ENCODE results near the gene RCN2. TPM values are rescaled to one million over a fixed set of nuclear protein-coding genes. Genes with fewer than 3 reads are reported as not detected.

RCN2 gene
- total RNA-seq, 1 donor = 50.3 TPM

- Histone ChIP-seq H3K4me2 (ENCODE audit: insufficient read depth, low read length) (no peak overlapping the region), H3K79me2 (ENCODE audit: insufficient read depth, low read length) (peaks cover 19% of the 10 kb centered on the region), H3K36me3 (ENCODE audit: insufficient read depth, low read length) (peaks cover 18% of the 10 kb centered on the region), H3K9me3 (ENCODE audit: low read depth, low read length) (no peaks in the 10 kb centered on the region), H4K20me1 (ENCODE audit: insufficient read depth, low read length) (no peaks in the 10 kb centered on the region), H2AFZ (ENCODE audit: low read length) (no peak overlapping the region), H3K27ac (ENCODE audit: low read depth, low read length) (no peak overlapping the region), H3K4me3 (ENCODE audit: insufficient read depth, low read length) (no peak overlapping the region), H3K4me1 (ENCODE audit: insufficient read depth, low read length) (peaks cover 6% of the 10 kb centered on the region), H3K27me3 (ENCODE audit: insufficient read depth, low read length) (no peaks in the 10 kb centered on the region)
- no peak for DNase-seq (ENCODE audit: insufficient read length, low spot score, missing footprints)
- TF ChIP-seq CTCF (IDR thresholded peaks at IDR 0.05; ENCODE audit: extremely low read depth, low read depth, low read length) = no peak
These were observed 5.1 kb downstream of the RCN2 start for GRCh38 chr15:76936671-76937070.

GRCh38 chr15:76938752-76939151, 7.2 kb downstream of the RCN2 start:
- H3K4me3 ChIP-seq (ENCODE audit: insufficient read depth, low read length) = no peak overlapping the region
- no peak overlapping the region for H3K4me2 ChIP-seq (ENCODE audit: insufficient read depth, low read length)
- peak; percentile 35 for DNase-seq (ENCODE audit: insufficient read length, low spot score, missing footprints)
- peaks cover 12% of the 10 kb centered on the region for H3K36me3 ChIP-seq (ENCODE audit: insufficient read depth, low read length)
- H3K79me2 ChIP-seq (ENCODE audit: insufficient read depth, low read length) = peaks cover 2% of the 10 kb centered on the region
- H3K9me3 ChIP-seq (ENCODE audit: low read depth, low read length) = no peaks in the 10 kb centered on the region
- no peaks in the 10 kb centered on the region for H3K27me3 ChIP-seq (ENCODE audit: insufficient read depth, low read length)
- H3K27ac ChIP-seq (ENCODE audit: low read depth, low read length) = no peak overlapping the region
- H2AFZ ChIP-seq (ENCODE audit: low read length) = no peak overlapping the region
- no peaks in the 10 kb centered on the region for H4K20me1 ChIP-seq (ENCODE audit: insufficient read depth, low read length)
- no peak for TF ChIP-seq CTCF (IDR thresholded peaks at IDR 0.05; ENCODE audit: extremely low read depth, low read depth, low read length)
- no peaks in the 10 kb centered on the region for H3K4me1 ChIP-seq (ENCODE audit: insufficient read depth, low read length)

GRCh38 chr15:76939715-76940114, 8.2 kb downstream of the RCN2 start:
- no peak for DNase-seq (ENCODE audit: insufficient read length, low spot score, missing footprints)
- no peaks in the 10 kb centered on the region for H4K20me1 ChIP-seq (ENCODE audit: insufficient read depth, low read length)
- H3K9me3 ChIP-seq (ENCODE audit: low read depth, low read length) = no peaks in the 10 kb centered on the region
- H3K27ac ChIP-seq (ENCODE audit: low read depth, low read length) = no peak overlapping the region
- no peak for TF ChIP-seq CTCF (IDR thresholded peaks at IDR 0.05; ENCODE audit: extremely low read depth, low read depth, low read length)
- H3K27me3 ChIP-seq (ENCODE audit: insufficient read depth, low read length) = no peaks in the 10 kb centered on the region
- peaks cover 12% of the 10 kb centered on the region for H3K36me3 ChIP-seq (ENCODE audit: insufficient read depth, low read length)
- H3K4me3 ChIP-seq (ENCODE audit: insufficient read depth, low read length) = no peak overlapping the region
- H3K4me2 ChIP-seq (ENCODE audit: insufficient read depth, low read length) = no peak overlapping the region
- H3K79me2 ChIP-seq (ENCODE audit: insufficient read depth, low read length) = peaks cover 2% of the 10 kb centered on the region
- H2AFZ ChIP-seq (ENCODE audit: low read length) = no peak overlapping the region
- H3K4me1 ChIP-seq (ENCODE audit: insufficient read depth, low read length) = no peaks in the 10 kb centered on the region

GRCh38 chr15:76941636-76942035, 10.1 kb downstream of the RCN2 start:
- no peak for TF ChIP-seq CTCF (IDR thresholded peaks at IDR 0.05; ENCODE audit: extremely low read depth, low read depth, low read length)
- no peaks in the 10 kb centered on the region for H3K9me3 ChIP-seq (ENCODE audit: low read depth, low read length)
- DNase-seq (ENCODE audit: insufficient read length, low spot score, missing footprints) = no peak
- no peaks in the 10 kb centered on the region for H3K79me2 ChIP-seq (ENCODE audit: insufficient read depth, low read length)
- H3K4me2 ChIP-seq (ENCODE audit: insufficient read depth, low read length) = no peak overlapping the region
- H3K4me3 ChIP-seq (ENCODE audit: insufficient read depth, low read length) = no peak overlapping the region
- peaks cover 7% of the 10 kb centered on the region for H3K36me3 ChIP-seq (ENCODE audit: insufficient read depth, low read length)
- H2AFZ ChIP-seq (ENCODE audit: low read length) = no peak overlapping the region
- H3K27me3 ChIP-seq (ENCODE audit: insufficient read depth, low read length) = no peaks in the 10 kb centered on the region
- H4K20me1 ChIP-seq (ENCODE audit: insufficient read depth, low read length) = no peaks in the 10 kb centered on the region
- no peaks in the 10 kb centered on the region for H3K4me1 ChIP-seq (ENCODE audit: insufficient read depth, low read length)
- H3K27ac ChIP-seq (ENCODE audit: low read depth, low read length) = no peak overlapping the region
